ENCODE results near the gene EME1.

GRCh38 chr17:50359998-50360461 lies 13.0 kb upstream of the EME1 start:
- TF ChIP-seq ISL1 (CRISPR knock-in tag; IDR thresholded peaks at IDR 0.05) = no peak
- no peak for TF ChIP-seq PATZ1 (CRISPR knock-in tag; IDR thresholded peaks at IDR 0.05; ENCODE audit: borderline replicate concordance)
- TF ChIP-seq ZFP3 (CRISPR knock-in tag; IDR thresholded peaks at IDR 0.05) = no peak
- TF ChIP-seq ZNF565 (CRISPR knock-in tag; conservative IDR thresholded peaks at IDR 0.05; ENCODE audit: low read depth) = no peak
- TF ChIP-seq ZFP30 (CRISPR knock-in tag; IDR thresholded peaks at IDR 0.05) = no peak
- no peak for TF ChIP-seq CSRNP3 (CRISPR knock-in tag; IDR thresholded peaks at IDR 0.05)
- no peak for TF ChIP-seq CREB5 (CRISPR knock-in tag; IDR thresholded peaks at IDR 0.05; ENCODE audit: low read depth)
- TF ChIP-seq CSDC2 (CRISPR knock-in tag; IDR thresholded peaks at IDR 0.05) = no peak
- no peak for TF ChIP-seq RARB (CRISPR knock-in tag; IDR thresholded peaks at IDR 0.05)
